ENCODE measurements around the gene MAP4K2. TPM values are rescaled to one million over a fixed set of nuclear protein-coding genes. Genes with fewer than 3 reads are reported as not detected.
A peak's percentile ranks its signal among the peaks of the same experiment; 100 is the strongest.

Gene MAP4K2
- total and polyA plus RNA-seq, 2 experiments from 2014 or later = 9.9 to 42.6 TPM

DNA sequence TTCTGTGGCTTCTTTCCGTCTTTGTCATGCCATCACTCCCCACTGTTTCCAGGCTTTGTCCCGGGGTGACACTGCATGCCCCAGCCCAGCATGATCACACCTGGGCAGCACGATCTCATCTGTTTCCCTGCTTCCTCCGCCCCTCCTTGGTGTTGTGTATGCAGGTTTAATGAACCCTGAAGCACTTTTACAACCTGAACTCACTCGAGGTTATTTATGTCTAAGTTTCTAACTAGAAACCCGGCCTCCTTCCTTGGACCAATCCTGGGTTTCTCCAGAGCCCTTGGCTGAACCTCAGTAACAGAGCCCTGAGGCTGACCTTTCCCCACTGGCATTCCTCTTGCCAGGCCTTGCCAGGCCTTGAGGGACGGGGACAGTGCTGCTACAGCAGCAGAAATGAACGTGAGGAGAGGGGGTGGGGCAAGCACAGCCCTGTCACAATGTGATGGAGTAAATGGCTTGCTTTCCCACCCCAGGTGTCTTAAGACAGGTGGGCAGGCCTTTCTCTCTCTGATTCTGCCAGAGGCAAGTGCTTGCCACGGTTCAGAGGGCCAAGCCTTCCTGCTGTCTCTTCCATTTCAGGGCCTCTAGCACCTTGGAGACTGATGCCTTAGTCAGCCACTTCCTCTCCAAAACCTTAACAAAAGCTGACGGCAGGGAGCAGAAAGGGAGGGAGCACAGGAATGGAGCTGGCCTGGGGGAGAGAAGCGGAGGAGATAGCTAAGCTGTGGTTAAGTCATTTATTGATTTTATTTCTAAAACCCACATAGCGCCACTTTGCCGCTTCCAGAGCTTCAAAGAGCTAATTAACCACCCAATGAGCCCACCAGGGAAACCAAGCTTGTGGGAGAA, 40.1 kb downstream of the MAP4K2 start:
- Mint-ChIP-seq H3K27ac (peak overlapping the region; percentile 93), H3K4me1 (peaks cover 88% of the 10 kb centered on the region), H3K36me3 (ENCODE audit: low read depth) (peaks cover 53% of the 10 kb centered on the region), H3K4me3 (peak overlapping the region; percentile 51), H3K9me3 (no peaks in the 10 kb centered on the region; the same call in 1 of the 3 replicates), H3K27me3 (ENCODE audit: insufficient read depth, low read depth, poor library complexity) (peaks cover 48% of the 10 kb centered on the region)
- Histone ChIP-seq H3K27me3 (ENCODE audit: insufficient read depth) (no peaks in the 10 kb centered on the region), H3K79me2 (replicated peaks; ENCODE audit: insufficient read depth) (peaks cover 15% of the 10 kb centered on the region; the same call in 1 of the 2 replicates), H3K4me3 (peak overlapping the region; percentile 40), H3K27ac (ENCODE audit: low read depth) (peak overlapping the region; percentile 96), H4K20me1 (replicated peaks; ENCODE audit: insufficient read depth) (peaks cover 21% of the 10 kb centered on the region), H3K36me3 (ENCODE audit: insufficient read depth) (peaks cover 18% of the 10 kb centered on the region), H2AFZ (no peak overlapping the region), H3K4me1 (ENCODE audit: insufficient read depth) (peaks cover 66% of the 10 kb centered on the region), H3K9me2 (ENCODE audit: insufficient read depth) (no peaks in the 10 kb centered on the region), H3F3A (replicated peaks; ENCODE audit: low read depth) (peaks cover 60% of the 10 kb centered on the region), H3K4me2 (peak overlapping the region; percentile 76)
- DNase-seq (ENCODE audit: low spot score) = peak; percentile 77
- no peak for TF ChIP-seq ZNF114 (CRISPR knock-in tag; IDR thresholded peaks at IDR 0.05)
- TF ChIP-seq CREB1 (CRISPR knock-in tag; IDR thresholded peaks at IDR 0.05; ENCODE audit: low read depth) = no peak
- TF ChIP-seq POLR2AphosphoS5 (IDR thresholded peaks at IDR 0.05; ENCODE audit: low read depth) = 0 out of 2 replicates have a peak, but pooled peaks have one; percentile 29
- peak; percentile 40 for ATAC-seq

DNA sequence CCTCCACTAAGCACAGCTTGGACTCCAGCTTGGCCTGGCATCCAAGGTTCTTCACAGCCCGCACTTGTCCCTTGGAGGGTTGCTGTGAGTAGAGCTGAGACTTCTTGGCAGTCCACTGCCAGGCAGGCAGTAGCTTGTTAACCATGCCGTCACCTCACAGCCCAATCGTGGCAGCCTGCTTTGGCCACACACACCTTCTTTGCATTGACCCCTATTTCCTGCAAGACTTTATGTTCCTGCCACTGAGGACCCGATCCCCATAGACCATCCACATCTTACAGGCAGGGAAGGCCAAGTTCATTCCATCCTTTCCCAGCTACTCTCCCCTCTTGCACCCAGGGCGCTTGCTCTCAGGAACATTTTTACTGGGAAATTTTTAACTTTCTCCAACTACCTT, 40.7 kb downstream of the MAP4K2 start:
- Mint-ChIP-seq H3K9me3 (no peaks in the 10 kb centered on the region; the same call in 1 of the 3 replicates), H3K27me3 (ENCODE audit: insufficient read depth, low read depth, poor library complexity) (peaks cover 44% of the 10 kb centered on the region), H3K4me1 (peaks cover 82% of the 10 kb centered on the region), H3K36me3 (ENCODE audit: low read depth) (peaks cover 47% of the 10 kb centered on the region), H3K27ac (peak overlapping the region; percentile 93), H3K4me3 (peak overlapping the region; percentile 51)
- Histone ChIP-seq H3K9me2 (ENCODE audit: insufficient read depth) (no peaks in the 10 kb centered on the region), H3K79me2 (replicated peaks; ENCODE audit: insufficient read depth) (peaks cover 11% of the 10 kb centered on the region; the same call in 1 of the 2 replicates), H4K20me1 (replicated peaks; ENCODE audit: insufficient read depth) (peaks cover 17% of the 10 kb centered on the region), H3K36me3 (ENCODE audit: insufficient read depth) (peaks cover 13% of the 10 kb centered on the region), H3F3A (replicated peaks; ENCODE audit: low read depth) (peaks cover 53% of the 10 kb centered on the region), H2AFZ (no peak overlapping the region), H3K4me1 (ENCODE audit: insufficient read depth) (peaks cover 66% of the 10 kb centered on the region), H3K4me2 (peak overlapping the region; percentile 76), H3K4me3 (peak overlapping the region; percentile 40; the same call in 1 of the 2 replicates), H3K27ac (ENCODE audit: low read depth) (peak overlapping the region; percentile 96), H3K27me3 (ENCODE audit: insufficient read depth) (no peaks in the 10 kb centered on the region)
- ATAC-seq (peak; percentile 1), DNase-seq (ENCODE audit: low spot score) (no peak)
- 0 out of 2 replicates have a peak, but pooled peaks have one; percentile 17 for TF ChIP-seq POLR2AphosphoS5 (IDR thresholded peaks at IDR 0.05; ENCODE audit: low read depth)
- no peak for TF ChIP-seq CREB1 (CRISPR knock-in tag; IDR thresholded peaks at IDR 0.05; ENCODE audit: low read depth)

DNA sequence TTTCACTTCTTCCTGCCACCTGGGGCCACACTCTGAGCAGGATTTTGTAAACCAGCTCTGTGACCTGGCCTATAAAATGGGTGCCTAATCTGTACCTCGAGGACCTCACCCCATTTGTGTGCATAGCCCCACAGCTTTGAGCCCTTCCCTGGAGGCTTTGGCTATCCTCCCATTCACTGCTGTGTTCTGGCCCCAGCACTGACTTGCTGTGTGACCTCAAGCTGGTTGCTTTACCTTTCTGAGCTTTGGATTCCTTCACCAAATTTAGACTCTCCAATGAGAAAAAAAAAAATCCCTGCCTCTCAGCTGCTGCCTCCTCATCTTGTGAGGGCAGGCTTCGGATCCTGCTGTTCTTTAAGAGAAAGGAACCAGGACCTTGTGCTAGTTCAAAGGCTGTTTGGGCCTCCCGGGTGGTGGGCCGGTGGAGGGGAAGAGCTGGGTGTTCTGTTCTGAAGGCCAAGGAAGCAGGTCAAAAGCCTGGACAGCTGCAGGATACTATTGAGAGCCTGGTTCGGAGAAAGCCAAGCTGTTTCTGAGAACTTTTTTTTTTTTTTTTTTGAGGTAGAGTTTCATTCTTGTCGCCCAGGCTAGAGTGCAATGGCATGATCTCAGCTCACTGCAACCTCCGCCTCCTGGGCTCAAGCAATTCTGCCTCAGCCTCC, 42.1 kb downstream of the MAP4K2 start:
- no peak for ATAC-seq
- Histone ChIP-seq H3K27ac (ENCODE audit: low read depth) (peak overlapping the region; percentile 96), H2AFZ (no peak overlapping the region), H3F3A (replicated peaks; ENCODE audit: low read depth) (peaks cover 50% of the 10 kb centered on the region), H3K4me2 (peak overlapping the region; percentile 76), H3K4me1 (ENCODE audit: insufficient read depth) (peaks cover 66% of the 10 kb centered on the region), H3K4me3 (no peak overlapping the region), H3K79me2 (replicated peaks; ENCODE audit: insufficient read depth) (0 out of 2 replicates have a peak, but pooled peaks cover 9% of the 10 kb centered on the region), H3K9me2 (ENCODE audit: insufficient read depth) (no peaks in the 10 kb centered on the region), H3K36me3 (ENCODE audit: insufficient read depth) (peaks cover 6% of the 10 kb centered on the region; the same call in 1 of the 2 replicates), H4K20me1 (replicated peaks; ENCODE audit: insufficient read depth) (peaks cover 13% of the 10 kb centered on the region), H3K27me3 (ENCODE audit: insufficient read depth) (no peaks in the 10 kb centered on the region)
- H3K4me1 Mint-ChIP-seq = peaks cover 72% of the 10 kb centered on the region
- no peaks in the 10 kb centered on the region; the same call in 1 of the 3 replicates for H3K9me3 Mint-ChIP-seq
- H3K27me3 Mint-ChIP-seq (ENCODE audit: insufficient read depth, low read depth, poor library complexity) = peaks cover 34% of the 10 kb centered on the region
- peak overlapping the region; percentile 89 for H3K27ac Mint-ChIP-seq
- peak overlapping the region; percentile 35; the same call in 1 of the 3 replicates for H3K4me3 Mint-ChIP-seq
- H3K36me3 Mint-ChIP-seq (ENCODE audit: low read depth) = peaks cover 36% of the 10 kb centered on the region
- DNase-seq (ENCODE audit: low spot score) = no peak
- TF ChIP-seq NANOG (IDR thresholded peaks at IDR 0.05; ENCODE audit: borderline replicate concordance) (no peak), ZNF331 (CRISPR knock-in tag; IDR thresholded peaks at IDR 0.05; ENCODE audit: low read depth) (no peak), POLR2AphosphoS5 (IDR thresholded peaks at IDR 0.05; ENCODE audit: low read depth) (no peak), EZH2phosphoT487 (IDR thresholded peaks at IDR 0.05; ENCODE audit: unreplicated experiment) (no peak), ZNF114 (CRISPR knock-in tag; IDR thresholded peaks at IDR 0.05) (no peak)
- TF ChIP-seq, protein P1, sequence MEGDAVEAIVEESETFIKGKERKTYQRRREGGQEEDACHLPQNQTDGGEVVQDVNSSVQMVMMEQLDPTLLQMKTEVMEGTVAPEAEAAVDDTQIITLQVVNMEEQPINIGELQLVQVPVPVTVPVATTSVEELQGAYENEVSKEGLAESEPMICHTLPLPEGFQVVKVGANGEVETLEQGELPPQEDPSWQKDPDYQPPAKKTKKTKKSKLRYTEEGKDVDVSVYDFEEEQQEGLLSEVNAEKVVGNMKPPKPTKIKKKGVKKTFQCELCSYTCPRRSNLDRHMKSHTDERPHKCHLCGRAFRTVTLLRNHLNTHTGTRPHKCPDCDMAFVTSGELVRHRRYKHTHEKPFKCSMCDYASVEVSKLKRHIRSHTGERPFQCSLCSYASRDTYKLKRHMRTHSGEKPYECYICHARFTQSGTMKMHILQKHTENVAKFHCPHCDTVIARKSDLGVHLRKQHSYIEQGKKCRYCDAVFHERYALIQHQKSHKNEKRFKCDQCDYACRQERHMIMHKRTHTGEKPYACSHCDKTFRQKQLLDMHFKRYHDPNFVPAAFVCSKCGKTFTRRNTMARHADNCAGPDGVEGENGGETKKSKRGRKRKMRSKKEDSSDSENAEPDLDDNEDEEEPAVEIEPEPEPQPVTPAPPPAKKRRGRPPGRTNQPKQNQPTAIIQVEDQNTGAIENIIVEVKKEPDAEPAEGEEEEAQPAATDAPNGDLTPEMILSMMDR (conservative IDR thresholded peaks at IDR 0.05; ENCODE audit: low read depth in 2 of 2) = no peak
- TF ChIP-seq, protein P2, sequence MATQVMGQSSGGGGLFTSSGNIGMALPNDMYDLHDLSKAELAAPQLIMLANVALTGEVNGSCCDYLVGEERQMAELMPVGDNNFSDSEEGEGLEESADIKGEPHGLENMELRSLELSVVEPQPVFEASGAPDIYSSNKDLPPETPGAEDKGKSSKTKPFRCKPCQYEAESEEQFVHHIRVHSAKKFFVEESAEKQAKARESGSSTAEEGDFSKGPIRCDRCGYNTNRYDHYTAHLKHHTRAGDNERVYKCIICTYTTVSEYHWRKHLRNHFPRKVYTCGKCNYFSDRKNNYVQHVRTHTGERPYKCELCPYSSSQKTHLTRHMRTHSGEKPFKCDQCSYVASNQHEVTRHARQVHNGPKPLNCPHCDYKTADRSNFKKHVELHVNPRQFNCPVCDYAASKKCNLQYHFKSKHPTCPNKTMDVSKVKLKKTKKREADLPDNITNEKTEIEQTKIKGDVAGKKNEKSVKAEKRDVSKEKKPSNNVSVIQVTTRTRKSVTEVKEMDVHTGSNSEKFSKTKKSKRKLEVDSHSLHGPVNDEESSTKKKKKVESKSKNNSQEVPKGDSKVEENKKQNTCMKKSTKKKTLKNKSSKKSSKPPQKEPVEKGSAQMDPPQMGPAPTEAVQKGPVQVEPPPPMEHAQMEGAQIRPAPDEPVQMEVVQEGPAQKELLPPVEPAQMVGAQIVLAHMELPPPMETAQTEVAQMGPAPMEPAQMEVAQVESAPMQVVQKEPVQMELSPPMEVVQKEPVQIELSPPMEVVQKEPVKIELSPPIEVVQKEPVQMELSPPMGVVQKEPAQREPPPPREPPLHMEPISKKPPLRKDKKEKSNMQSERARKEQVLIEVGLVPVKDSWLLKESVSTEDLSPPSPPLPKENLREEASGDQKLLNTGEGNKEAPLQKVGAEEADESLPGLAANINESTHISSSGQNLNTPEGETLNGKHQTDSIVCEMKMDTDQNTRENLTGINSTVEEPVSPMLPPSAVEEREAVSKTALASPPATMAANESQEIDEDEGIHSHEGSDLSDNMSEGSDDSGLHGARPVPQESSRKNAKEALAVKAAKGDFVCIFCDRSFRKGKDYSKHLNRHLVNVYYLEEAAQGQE (IDR thresholded peaks at IDR 0.05; ENCODE audit: unreplicated experiment) = no peak
